H9 (cell line): ENCODE data around the gene FAM174C. TPM values are rescaled to one million over a fixed set of nuclear protein-coding genes. Genes with fewer than 3 reads are reported as not detected.

Experiments used
- DNase-seq: peaks from one replicate; pipeline ENCODE4 v3.0.0-alpha.2; 2017
- H2AFZ ChIP-seq: one replicate; pipeline ENCODE4 v1.6.1; 2013; ENCODE audit warnings: mild to moderate bottlenecking, low read length, control low read depth, moderate library complexity
- H2AK5ac ChIP-seq: 2 replicates; pipeline ENCODE4 v1.6.1; 2013; ENCODE audit warnings: low read length, control low read depth, mixed read lengths; ENCODE audit not compliant: insufficient read length
- H2BK120ac ChIP-seq: one replicate; pipeline ENCODE4 v1.6.1; 2013; ENCODE audit warnings: low read depth, mild to moderate bottlenecking, low read length, control low read depth, inconsistent platforms; ENCODE audit not compliant: poor library complexity, severe bottlenecking
- H2BK12ac ChIP-seq: 2 replicates; pipeline ENCODE4 v1.6.1; 2013; ENCODE audit warnings: low read length, control low read depth, mixed read lengths, low read depth; ENCODE audit not compliant: insufficient read length
- H2BK15ac ChIP-seq: 2 replicates; pipeline ENCODE4 v1.6.1; 2013; ENCODE audit warnings: low read depth, low read length, control low read depth
- H2BK20ac ChIP-seq: one replicate; pipeline ENCODE4 v1.6.1; 2013; ENCODE audit warnings: low read depth, mild to moderate bottlenecking, low read length, control low read depth, inconsistent platforms; ENCODE audit not compliant: poor library complexity, severe bottlenecking
- H2BK5ac ChIP-seq: 2 replicates; pipeline ENCODE4 v1.6.1; 2013; ENCODE audit warnings: low read length, control low read depth, mixed read lengths; ENCODE audit not compliant: insufficient read length
- H3K14ac ChIP-seq: 2 replicates; pipeline ENCODE4 v1.6.1; 2013; ENCODE audit warnings: low read length, control low read depth; ENCODE audit not compliant: insufficient read depth
- H3K18ac ChIP-seq: 2 replicates; pipeline ENCODE4 v1.6.1; 2013; ENCODE audit warnings: low read depth, mild to moderate bottlenecking, mixed read lengths, low read length, control low read depth; ENCODE audit not compliant: insufficient read length
- H3K23ac ChIP-seq: 2 replicates; pipeline ENCODE4 v1.6.1; 2013; ENCODE audit warnings: low read length, control low read depth, mixed read lengths, low read depth; ENCODE audit not compliant: insufficient read length
- H3K23me2 ChIP-seq: 2 replicates; pipeline ENCODE4 v1.6.1; 2013; ENCODE audit warnings: low read depth, mild to moderate bottlenecking, mixed read lengths, low read length, control low read depth; ENCODE audit not compliant: insufficient read length, poor library complexity, severe bottlenecking
- H3K27ac ChIP-seq: 2 replicates; pipeline ENCODE4 v1.5.1; 2013; ENCODE audit warnings: low read length, control low read depth, mixed read lengths, low read depth; ENCODE audit not compliant: insufficient read length
- H3K27me3 ChIP-seq: 2 replicates; pipeline ENCODE4 v1.6.1; 2013; ENCODE audit warnings: low read length, control low read depth, inconsistent platforms; ENCODE audit not compliant: insufficient read depth
- H3K4ac ChIP-seq: 2 replicates; pipeline ENCODE4 v1.6.1; 2013; ENCODE audit warnings: low read depth, mild to moderate bottlenecking, control low read depth, inconsistent platforms, low read length, moderate library complexity
- H3K4me1 ChIP-seq: 2 replicates; pipeline ENCODE4 v1.6.1; 2013; ENCODE audit warnings: low read length, control low read depth, inconsistent platforms; ENCODE audit not compliant: insufficient read depth
- H3K4me2 ChIP-seq: 2 replicates; pipeline ENCODE4 v1.6.1; 2013; ENCODE audit warnings: low read length, control low read depth, mixed read lengths; ENCODE audit not compliant: insufficient read length, insufficient read depth
- H3K56ac ChIP-seq: 2 replicates; pipeline ENCODE4 v1.6.1; 2013; ENCODE audit warnings: low read depth, mild to moderate bottlenecking, mixed read lengths, low read length, control low read depth; ENCODE audit not compliant: insufficient read length
- H3K79me1 ChIP-seq: 2 replicates; pipeline ENCODE4 v1.6.1; 2013; ENCODE audit warnings: low read depth, mild to moderate bottlenecking, moderate library complexity, low read length, control low read depth, inconsistent platforms; ENCODE audit not compliant: insufficient read depth, poor library complexity, severe bottlenecking
- H3K79me2 ChIP-seq: 2 replicates; pipeline ENCODE4 v1.6.1; 2013; ENCODE audit warnings: low read length, control low read depth, inconsistent platforms; ENCODE audit not compliant: insufficient read depth
- H3K9ac ChIP-seq: 2 replicates; pipeline ENCODE4 v1.6.1; 2013; ENCODE audit warnings: low read length, control low read depth, mixed read lengths; ENCODE audit not compliant: insufficient read length; ENCODE audit errors: extremely low read depth
- H3K9me3 ChIP-seq: one replicate; pipeline ENCODE4 v1.6.1; 2013; ENCODE audit warnings: low read depth, low read length, inconsistent platforms; ENCODE audit not compliant: control insufficient read depth
- H3T11ph ChIP-seq: one replicate; pipeline ENCODE4 v1.6.1; 2013; ENCODE audit warnings: mild to moderate bottlenecking, low read length, control low read depth, inconsistent platforms
- H4K20me1 ChIP-seq: one replicate; pipeline ENCODE4 v1.6.1; 2013; ENCODE audit not compliant: control insufficient read depth, insufficient read length, insufficient read depth
- H4K5ac ChIP-seq: 2 replicates; pipeline ENCODE4 v1.6.1; 2013; ENCODE audit warnings: low read depth, mild to moderate bottlenecking, mixed read lengths, low read length, control low read depth; ENCODE audit not compliant: insufficient read length
- H4K8ac ChIP-seq: replicated peaks from 2 replicates; pipeline ENCODE4 v1.6.1; 2013; ENCODE audit warnings: low read length, control low read depth, mixed read lengths, low read depth; ENCODE audit not compliant: insufficient read length
- H4K91ac ChIP-seq: 2 replicates; pipeline ENCODE4 v1.6.1; 2013; ENCODE audit warnings: low read depth, mild to moderate bottlenecking, moderate library complexity, mixed read lengths, low read length, control low read depth; ENCODE audit not compliant: insufficient read length
- H3K27ac Mint-ChIP-seq, 3 experiments: 2 replicates in 2 of 3; 3 replicates in 1 of 3; pipeline ENCODE4 v1.8.0; 2020 to 2021; ENCODE audit warnings: mixed read lengths in 3 of 3, mild to moderate bottlenecking in 1 of 3, moderate library complexity in 1 of 3
- H3K27me3 Mint-ChIP-seq: 2 replicates; pipeline ENCODE4 v1.8.0; 2021; ENCODE audit warnings: low read depth, mild to moderate bottlenecking, moderate library complexity, mixed read lengths
- H3K36me3 Mint-ChIP-seq, 3 experiments: 2 replicates in 2 of 3; 3 replicates in 1 of 3; pipeline ENCODE4 v1.8.0; 2020 to 2021; ENCODE audit warnings: low read depth in 3 of 3, mixed read lengths in 3 of 3; ENCODE audit not compliant: insufficient read depth in 1 of 3
- H3K4me1 Mint-ChIP-seq, 2 experiments: 2 replicates each; pipeline ENCODE4 v1.8.0; 2020; ENCODE audit warnings: mixed read lengths in 2 of 2
- H3K4me3 Mint-ChIP-seq, 2 experiments: 2 replicates in 1 of 2; 3 replicates in 1 of 2; pipeline ENCODE4 v1.8.0; 2020 to 2021; ENCODE audit warnings: mild to moderate bottlenecking in 2 of 2, mixed read lengths in 2 of 2, moderate library complexity in 1 of 2
- H3K9me3 Mint-ChIP-seq, 2 experiments: 2 replicates in 1 of 2; 3 replicates in 1 of 2; pipeline ENCODE4 v1.8.0; 2020; ENCODE audit warnings: mild to moderate bottlenecking in 2 of 2, mixed read lengths in 2 of 2, moderate library complexity in 1 of 2
- CTCF ChIP-seq: fragments of 200-600 bp; sonication (generic); conservative IDR thresholded peaks from 3 replicates; pipeline ENCODE4 v1.8.0; 2021; ENCODE audit warnings: antibody characterized with exemption, mild to moderate bottlenecking
- WGBS: extraction: QIAGEN DNeasy Blood & Tissue Kit; methylation state at CpG from one replicate; pipeline ENCODE4 v1.1.7; 2013; ENCODE audit warnings: missing lambda C conversion rate, low lambda C conversion rate, mixed read lengths; ENCODE audit not compliant: insufficient read length; ENCODE audit errors: extremely low coverage; 5-methylcytosine and 5-hydroxymethylcytosine counted together
- total RNA-seq: library from RNA; stranded (reverse); gene quantifications from 2 replicates; pipeline ENCODE4 v1.2.1, GENCODE V29; 2021

The FAM174C gene
- total RNA-seq, 1 experiment from 2014 or later: 63.0 TPM

- H4K8ac ChIP-seq: no peak overlapping the region
- Mint-ChIP-seq H3K4me3 (peak overlapping the region; percentile 72 to 88), H3K27ac (peak overlapping the region in 2 of 3 experiments; percentile 55 to 91; a peak in 1 of 7 replicates), H3K36me3 (peaks cover 9 to 28% (median 17%) of the 10 kb centered on the region in 3 experiments; a peak in 6 of 7 replicates), H3K27me3 (no peaks in the 10 kb centered on the region), H3K4me1 (peaks cover 2 to 18% of the 10 kb centered on the region in 2 experiments), H3K9me3 (no peaks in the 10 kb centered on the region)
- H3K27me3 ChIP-seq: no peaks in the 10 kb centered on the region
- peak overlapping the region; percentile 93 for H3K18ac ChIP-seq
- H3K9me3 ChIP-seq: no peaks in the 10 kb centered on the region
- H3K56ac ChIP-seq: no peak overlapping the region
- no peak overlapping the region for H3T11ph ChIP-seq
- H3K4ac ChIP-seq: no peak overlapping the region; the same call in 1 of the 2 replicates
- no peak for TF ChIP-seq CTCF
- H3K4me2 ChIP-seq: peak overlapping the region; percentile 41
- WGBS: no CpG with 5 or more reads among the region's 102 CpGs
- no peaks in the 10 kb centered on the region for H3K79me1 ChIP-seq
- H3K9ac ChIP-seq: peak overlapping the region; percentile 58
- H2BK15ac ChIP-seq: no peak overlapping the region
- DNase-seq: peak; percentile 95
- H3K23me2 ChIP-seq: peaks cover 12% of the 10 kb centered on the region
- peak overlapping the region; percentile 64 for H2BK120ac ChIP-seq
- H2BK12ac ChIP-seq: no peak overlapping the region
- H4K5ac ChIP-seq: no peak overlapping the region
- peak overlapping the region; percentile 86; the same call in 1 of the 2 replicates for H3K14ac ChIP-seq
- no peak overlapping the region for H3K23ac ChIP-seq
- H2AK5ac ChIP-seq: no peak overlapping the region
- no peak overlapping the region for H4K91ac ChIP-seq
- H4K20me1 ChIP-seq: no peaks in the 10 kb centered on the region
- no peaks in the 10 kb centered on the region; the same call in 1 of the 2 replicates for H3K4me1 ChIP-seq
- peaks cover 11% of the 10 kb centered on the region; the same call in 1 of the 2 replicates for H3K79me2 ChIP-seq
- H2BK20ac ChIP-seq: no peak overlapping the region
- H2BK5ac ChIP-seq: no peak overlapping the region
- H2AFZ ChIP-seq: no peak overlapping the region
- H3K27ac ChIP-seq: no peak overlapping the region
Observed at GRCh38 chr19:1249298-1249989, 25.9 kb upstream of the FAM174C start.
